HG02884 (cell line): ENCODE results near the gene DDIT4.
"Not testable (repeated sequence)": the region's sequence is repeated elsewhere in the genome, so short reads cannot be mapped to it uniquely, and the experiment has no call there.

Source experiments
- ATAC-seq: cut with Tn5 transposase; IDR thresholded peaks from one replicate; pipeline ENCODE4 v1.9.1; 2021; ENCODE audit warnings: mild to moderate bottlenecking, moderate library complexity; ENCODE audit not compliant: unreplicated experiment

DDIT4 gene

DNA sequence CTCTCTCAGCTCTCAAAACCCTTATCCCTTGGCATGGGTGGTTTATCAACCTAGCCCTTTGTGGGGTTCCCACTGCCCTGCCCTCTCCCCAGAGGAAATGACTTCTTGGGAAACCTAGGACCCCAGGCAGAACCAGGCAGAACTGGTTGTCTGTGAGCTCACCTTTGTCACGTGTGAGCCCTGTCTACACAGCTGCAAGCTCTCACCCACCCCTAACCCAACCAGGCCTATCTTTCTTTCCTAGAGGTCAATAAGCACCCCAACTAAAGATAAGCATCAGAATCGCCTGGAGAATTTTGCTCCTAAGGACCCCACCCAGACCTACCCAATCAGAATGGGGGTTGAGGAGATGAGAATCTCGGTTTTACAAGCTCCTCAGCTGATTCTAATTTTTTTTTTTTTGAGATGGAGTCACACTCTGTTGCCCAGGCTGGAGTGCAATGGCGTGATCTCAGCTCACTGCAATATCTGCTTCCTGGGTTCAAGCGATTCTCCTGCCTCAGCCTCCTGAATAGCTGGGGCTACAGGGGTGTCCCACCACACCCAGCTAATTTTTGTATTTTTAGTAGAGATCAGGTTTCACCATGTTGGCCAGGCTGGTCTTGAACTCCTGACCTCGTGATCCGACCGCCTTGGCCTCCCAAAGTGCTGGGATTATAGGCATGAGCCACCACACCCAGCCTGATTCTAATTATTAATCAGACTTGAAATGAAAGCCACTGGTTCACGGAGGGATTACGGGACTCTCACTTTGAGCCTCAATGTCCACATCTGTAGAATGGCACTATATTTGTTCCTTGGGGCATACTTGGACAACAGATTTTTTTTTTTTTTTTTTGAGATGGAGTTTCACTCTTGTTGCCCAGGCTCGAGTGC is 7.5 kb upstream of the DDIT4 start:
- ATAC-seq: no peak

DNA sequence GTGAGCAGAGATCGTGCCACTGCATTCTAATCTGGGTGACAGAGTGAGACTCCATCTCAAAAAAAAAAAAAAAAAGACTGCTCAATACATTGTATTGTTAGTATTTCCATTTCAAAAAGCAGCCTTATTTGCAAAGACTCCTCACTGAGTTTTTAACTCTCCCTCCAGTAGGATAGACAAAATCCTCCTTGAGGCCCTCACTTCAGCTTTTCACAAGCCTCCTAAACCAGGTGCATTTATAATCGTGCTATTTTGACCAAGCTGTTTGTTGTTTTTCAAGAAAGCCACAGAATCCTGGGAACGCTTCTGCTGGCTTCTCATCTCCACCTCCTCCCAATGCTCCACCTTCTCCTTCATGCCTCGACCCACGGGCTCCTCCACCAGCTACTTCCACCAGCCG is 6.3 kb upstream of the DDIT4 start:
- ATAC-seq: no peak

DNA sequence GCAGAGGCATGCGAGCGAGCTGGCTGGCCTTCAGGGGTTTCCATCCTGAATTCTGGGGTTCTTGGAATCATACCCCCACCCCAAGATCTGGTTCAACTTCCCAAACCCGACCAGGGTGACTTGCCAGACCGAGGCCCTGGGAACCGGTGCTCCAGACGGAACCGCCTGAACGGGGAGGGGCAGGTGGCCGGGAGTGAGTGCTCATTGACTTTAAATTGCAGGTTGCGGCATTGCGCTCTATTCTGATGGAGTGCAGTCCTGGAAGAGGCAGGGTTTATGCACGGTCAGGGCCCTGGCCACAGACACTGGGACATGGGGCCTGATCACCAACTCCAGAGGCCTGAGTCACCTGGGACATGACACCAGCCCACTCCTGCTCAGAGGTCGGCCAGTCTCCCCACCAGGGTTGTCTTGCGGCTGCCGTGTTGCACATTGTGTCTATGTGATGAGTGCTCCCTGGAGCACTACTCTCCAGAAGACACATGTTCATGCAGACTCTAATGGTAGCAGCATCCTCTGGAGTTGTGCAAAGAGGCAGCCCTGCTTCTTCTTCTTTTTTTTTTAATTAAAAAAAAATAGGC is 5.8 kb upstream of the DDIT4 start:
- no peak for ATAC-seq

GRCh38 chr10:72268475-72269200 is 5.1 kb upstream of the DDIT4 start:
- ATAC-seq: not testable (repeated sequence)

DNA sequence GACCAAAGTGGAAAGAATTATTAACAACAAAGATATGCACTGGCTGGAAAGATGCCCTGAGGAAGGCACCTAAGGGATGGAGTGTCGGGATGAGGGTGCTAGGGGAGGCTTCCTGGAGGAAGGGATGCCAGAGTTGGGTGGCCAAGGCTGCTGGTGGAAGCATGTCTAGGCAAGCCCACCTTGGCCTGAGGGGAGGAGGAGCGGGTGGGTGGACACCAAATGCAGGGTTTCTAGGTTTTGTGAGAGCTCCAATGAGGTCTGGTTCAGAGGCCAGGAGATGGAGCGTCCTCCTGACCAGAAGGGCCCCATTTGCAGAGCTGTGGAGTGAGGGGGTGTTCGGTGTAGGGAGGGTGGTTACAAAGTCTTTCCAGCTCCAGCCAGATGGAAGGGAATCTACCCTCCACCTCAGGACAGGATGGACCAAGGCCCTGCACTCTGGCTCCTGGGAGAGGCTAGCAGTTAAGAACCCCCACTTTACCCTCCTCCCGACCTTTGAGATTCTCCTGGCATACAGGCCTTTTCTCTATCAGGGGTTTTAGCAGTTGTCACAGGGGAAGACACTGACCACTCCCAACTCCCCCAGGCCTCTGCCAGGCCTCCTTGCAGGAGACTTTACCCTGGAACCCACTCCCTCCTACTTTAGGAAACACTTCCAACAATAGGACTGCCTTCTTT is 3.0 kb upstream of the DDIT4 start:
- ATAC-seq: no peak

- no peak for ATAC-seq
These were observed 875 bp upstream of the DDIT4 start for GRCh38 chr10:72272689-72273409.

DNA sequence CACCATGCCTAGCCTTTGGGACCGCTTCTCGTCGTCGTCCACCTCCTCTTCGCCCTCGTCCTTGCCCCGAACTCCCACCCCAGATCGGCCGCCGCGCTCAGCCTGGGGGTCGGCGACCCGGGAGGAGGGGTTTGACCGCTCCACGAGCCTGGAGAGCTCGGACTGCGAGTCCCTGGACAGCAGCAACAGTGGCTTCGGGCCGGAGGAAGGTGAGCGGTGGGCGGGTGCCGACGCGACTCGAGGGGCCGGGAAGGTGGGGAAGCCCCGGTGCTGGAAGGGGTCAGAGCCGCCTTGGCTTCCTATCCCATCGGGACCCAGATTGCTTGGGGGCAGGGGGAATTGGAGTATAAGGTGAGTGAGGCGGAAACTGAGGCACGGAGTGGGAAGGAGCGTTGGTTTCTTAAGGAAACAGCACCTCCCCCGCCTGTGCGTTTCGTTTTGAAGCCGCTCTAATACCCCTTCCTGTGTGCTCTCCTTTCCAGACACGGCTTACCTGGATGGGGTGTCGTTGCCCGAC is 547 bp downstream of the DDIT4 start:
- no peak for ATAC-seq

GRCh38 chr10:72274730-72275350 is 1.1 kb downstream of the DDIT4 start:
- ATAC-seq: no peak

- ATAC-seq: no peak
These were observed 1.8 kb downstream of the DDIT4 start for GRCh38 chr10:72275351-72276012.

- no peak for ATAC-seq
These were observed 2.3 kb downstream of the DDIT4 start for GRCh38 chr10:72276013-72276387.

DNA sequence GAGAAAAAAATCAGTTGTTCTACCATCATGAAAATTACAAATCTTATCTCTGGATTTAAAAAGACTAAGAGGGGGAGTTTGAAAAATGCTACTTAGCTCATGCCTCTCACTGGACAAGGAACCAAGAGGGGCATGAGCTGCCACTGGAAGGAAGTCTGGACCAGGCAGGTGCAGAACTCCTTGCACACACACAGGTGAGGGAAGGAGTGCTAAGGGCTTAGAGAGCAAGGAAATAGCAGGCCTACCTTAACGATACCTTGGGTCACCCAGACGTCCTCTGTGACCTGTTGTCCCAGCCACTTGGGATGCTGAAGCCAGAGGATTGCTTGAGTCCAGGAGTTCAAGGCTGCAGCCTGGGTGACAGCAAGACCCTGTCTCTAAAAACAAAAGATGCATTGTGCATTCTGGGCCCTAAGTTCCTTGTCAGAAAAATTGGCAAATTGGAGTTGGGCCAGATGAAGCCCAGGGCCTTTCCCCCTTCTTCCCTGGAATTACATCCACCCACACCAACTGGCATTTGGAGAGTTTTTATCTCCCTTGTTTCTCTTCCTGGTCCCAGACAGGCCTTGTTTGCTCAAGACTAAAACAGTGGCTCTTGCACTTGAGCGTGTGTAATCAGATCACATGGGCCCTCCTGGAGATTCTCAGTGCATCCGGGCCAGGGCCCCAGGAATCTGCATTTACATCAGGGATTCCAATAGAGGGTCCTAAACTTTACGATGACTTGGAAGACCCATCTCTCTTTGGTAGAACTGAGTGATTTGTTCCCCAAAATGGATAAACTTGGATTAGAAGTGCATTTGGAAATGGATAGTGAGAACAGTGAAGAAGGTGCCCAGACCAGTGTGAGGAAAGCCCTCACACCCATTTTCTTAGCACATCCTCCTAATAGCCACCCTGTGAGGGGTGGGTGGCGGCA is 3.0 kb downstream of the DDIT4 start:
- ATAC-seq: no peak

DNA sequence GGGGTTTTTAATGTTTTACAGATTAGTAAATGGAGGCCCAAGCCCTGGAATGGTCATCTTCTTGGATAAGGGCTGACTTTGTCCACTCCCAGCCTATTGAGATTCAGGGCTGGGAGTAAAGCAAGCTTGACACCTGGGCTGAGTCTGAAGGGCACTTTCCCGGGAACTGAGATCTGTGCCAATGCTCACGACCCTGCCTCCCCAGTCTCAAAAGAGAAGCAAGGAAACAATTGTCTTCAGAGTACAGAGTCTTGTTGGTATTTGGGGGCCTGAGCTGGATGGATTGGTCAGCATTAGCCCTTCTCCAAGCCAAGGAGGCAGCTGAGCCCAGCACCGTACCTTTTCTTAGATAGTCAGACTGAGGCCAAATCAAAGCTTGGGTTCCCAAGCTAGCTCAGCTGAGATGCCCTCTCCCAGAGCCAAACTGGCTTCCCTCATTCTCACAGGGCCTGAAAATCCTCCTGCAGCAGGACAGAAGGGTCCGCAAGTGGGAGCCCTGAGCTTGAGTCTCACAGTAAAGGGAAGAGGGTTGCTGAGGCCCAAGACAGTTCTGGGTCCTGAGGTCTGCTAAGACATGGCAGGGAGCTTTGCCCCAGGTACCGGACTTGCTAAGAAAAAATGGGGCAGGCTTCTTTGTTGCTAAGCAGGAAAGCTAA is 3.7 kb downstream of the DDIT4 start:
- ATAC-seq: no peak

- ATAC-seq: no peak
These were observed 4.4 kb downstream of the DDIT4 start for GRCh38 chr10:72277996-72278667.

DNA sequence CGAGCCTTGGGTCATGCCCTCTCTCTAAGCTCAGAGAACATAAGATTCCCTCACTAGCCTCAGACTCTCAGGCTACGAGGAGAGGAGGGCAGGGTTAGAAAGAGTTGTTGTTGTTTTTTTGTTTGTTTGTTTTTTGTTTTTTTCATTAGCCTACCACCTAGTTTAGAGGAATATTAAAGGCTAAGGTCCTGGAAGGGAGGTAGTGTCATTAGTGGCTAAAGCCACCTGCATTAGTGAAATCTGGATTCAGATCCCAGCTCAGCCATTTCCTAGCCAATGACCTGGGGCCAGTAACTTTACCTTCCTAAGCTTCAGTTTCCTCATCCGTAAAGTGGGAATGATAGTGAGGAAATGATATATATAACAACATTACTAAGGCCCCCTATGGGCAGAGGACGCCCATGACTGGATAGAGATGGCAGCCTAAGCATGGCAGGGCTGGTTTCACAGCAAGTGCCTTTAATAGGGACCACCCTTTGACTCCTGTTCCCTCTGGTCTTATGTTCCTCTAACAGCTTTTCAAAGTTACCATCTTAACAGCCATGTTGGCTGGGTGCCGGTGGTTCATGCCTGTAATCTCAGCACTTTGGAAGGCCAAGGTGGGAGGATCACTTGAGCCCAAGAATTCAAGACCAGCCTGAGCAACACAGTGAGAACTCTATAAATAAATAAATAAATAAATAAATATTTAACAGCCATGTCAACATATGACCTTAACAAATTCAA is 5.1 kb downstream of the DDIT4 start:
- no peak for ATAC-seq

- not testable (repeated sequence) for ATAC-seq
These were observed 5.9 kb downstream of the DDIT4 start for GRCh38 chr10:72279587-72279986.

GRCh38 chr10:72283131-72283530 is 9.4 kb downstream of the DDIT4 start:
- ATAC-seq: no peak
